Calu3 (cell line): ENCODE results near the gene PTPRC. TPM values are rescaled to one million over a fixed set of nuclear protein-coding genes. Genes with fewer than 3 reads are reported as not detected.

ENCODE experiments used
- BruUV-seq: library from RNA; stranded (reverse); fragments of 400-500 nt; replicated peaks from 2 replicates; lab custom pipeline; 2021; lab: Mats Ljungman, UMichigan
- CTCF ChIA-PET: fragments of 300-600 bp; sonication (Branson Sonifier 250); formaldehyde crosslinking; loops from one replicate; lab custom pipeline; 2022; ENCODE audit warnings: antibody characterized with exemption; lab: Charles Lee
- DNase-seq: peaks from one replicate; pipeline ENCODE4 v3.0.0; 2022
- H3K27ac Mint-ChIP-seq: one replicate; pipeline ENCODE4 v1.8.0; 2022; ENCODE audit warnings: mixed read lengths; ENCODE audit not compliant: unreplicated experiment
- H3K27me3 Mint-ChIP-seq: one replicate; pipeline ENCODE4 v1.8.0; 2022; ENCODE audit warnings: mixed read lengths; ENCODE audit not compliant: unreplicated experiment
- H3K36me3 Mint-ChIP-seq: one replicate; pipeline ENCODE4 v1.8.0; 2022; ENCODE audit warnings: mild to moderate bottlenecking, moderate library complexity, mixed read lengths; ENCODE audit not compliant: insufficient read depth, unreplicated experiment
- H3K4me1 Mint-ChIP-seq: one replicate; pipeline ENCODE4 v1.8.0; 2022; ENCODE audit warnings: mild to moderate bottlenecking, low read depth, mixed read lengths; ENCODE audit not compliant: unreplicated experiment
- H3K4me3 Mint-ChIP-seq: one replicate; pipeline ENCODE4 v1.8.0; 2022; ENCODE audit warnings: mild to moderate bottlenecking, low read depth, moderate library complexity, mixed read lengths; ENCODE audit not compliant: unreplicated experiment
- H3K9me3 Mint-ChIP-seq: one replicate; pipeline ENCODE4 v1.8.0; 2022; ENCODE audit warnings: low read depth, mixed read lengths; ENCODE audit not compliant: unreplicated experiment
- intact Hi-C: fragments of 100-400 bp; cut with micrococcal nuclease; formaldehyde crosslinking; loops from one replicate; pipeline ENCODE4 v1.10.0; 2022; ENCODE audit not compliant: unreplicated experiment
- total RNA-seq: library from RNA; stranded (reverse); gene quantifications from 2 replicates; pipeline ENCODE4 v1.2.3, GENCODE V29; 2022
- TF ChIP-seq, protein P1 (sequence below): fragments of 200-600 bp; IDR thresholded peaks from one replicate; pipeline ENCODE4 v1.8.0; 2022; ENCODE audit warnings: antibody characterized with exemption; ENCODE audit not compliant: unreplicated experiment

PTPRC gene
- total RNA-seq, 1 experiment from 2014 or later, result not detected

DNA sequence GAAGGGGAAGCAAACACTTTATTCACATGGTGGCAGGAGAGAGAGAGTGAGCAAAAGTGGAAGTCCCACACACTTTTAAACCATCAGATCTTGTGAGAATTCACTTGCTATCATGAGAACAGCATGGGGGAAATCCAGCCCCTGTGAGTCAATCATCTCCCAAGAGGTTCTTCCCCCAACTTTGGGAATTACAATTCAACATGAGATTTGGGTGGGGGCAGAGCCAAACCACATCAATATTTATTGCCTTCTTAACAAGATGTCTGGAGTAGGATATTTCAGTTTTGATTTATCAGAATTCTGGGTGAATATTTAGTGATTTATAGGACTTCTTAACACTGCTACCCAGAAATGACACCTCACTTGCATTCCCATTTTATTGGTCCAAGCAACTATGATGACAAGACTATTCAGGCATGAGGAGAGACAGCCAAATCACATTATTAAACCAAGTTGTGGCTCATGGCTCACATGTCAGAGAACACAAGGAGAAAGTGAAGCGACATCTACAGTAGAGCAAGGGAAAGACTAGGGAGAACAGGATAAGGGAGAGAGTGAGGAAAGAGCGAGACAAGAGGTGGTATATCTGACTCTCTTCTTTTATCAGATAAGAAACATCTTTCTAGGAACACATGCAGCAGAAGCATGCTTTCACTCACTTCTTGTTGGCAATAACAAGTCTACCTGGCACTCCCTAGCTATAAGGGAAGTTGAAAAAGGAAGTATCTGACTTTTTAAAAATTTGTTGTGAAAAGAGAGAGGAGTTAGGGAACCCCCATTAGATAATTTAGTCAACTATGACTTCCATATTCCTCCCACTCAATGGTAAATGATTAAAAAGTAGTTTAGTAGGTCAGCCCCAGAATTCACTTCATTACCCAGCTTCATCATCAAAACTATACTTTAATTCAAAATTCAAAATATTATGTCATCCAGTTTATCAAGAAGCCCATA, 36.6 kb upstream of the PTPRC start:
- BruUV-seq, result no TSS peak
- no peak for DNase-seq
- TF ChIP-seq, protein P1, sequence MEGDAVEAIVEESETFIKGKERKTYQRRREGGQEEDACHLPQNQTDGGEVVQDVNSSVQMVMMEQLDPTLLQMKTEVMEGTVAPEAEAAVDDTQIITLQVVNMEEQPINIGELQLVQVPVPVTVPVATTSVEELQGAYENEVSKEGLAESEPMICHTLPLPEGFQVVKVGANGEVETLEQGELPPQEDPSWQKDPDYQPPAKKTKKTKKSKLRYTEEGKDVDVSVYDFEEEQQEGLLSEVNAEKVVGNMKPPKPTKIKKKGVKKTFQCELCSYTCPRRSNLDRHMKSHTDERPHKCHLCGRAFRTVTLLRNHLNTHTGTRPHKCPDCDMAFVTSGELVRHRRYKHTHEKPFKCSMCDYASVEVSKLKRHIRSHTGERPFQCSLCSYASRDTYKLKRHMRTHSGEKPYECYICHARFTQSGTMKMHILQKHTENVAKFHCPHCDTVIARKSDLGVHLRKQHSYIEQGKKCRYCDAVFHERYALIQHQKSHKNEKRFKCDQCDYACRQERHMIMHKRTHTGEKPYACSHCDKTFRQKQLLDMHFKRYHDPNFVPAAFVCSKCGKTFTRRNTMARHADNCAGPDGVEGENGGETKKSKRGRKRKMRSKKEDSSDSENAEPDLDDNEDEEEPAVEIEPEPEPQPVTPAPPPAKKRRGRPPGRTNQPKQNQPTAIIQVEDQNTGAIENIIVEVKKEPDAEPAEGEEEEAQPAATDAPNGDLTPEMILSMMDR, result no peak
- Mint-ChIP-seq H3K4me3 (no peak overlapping the region), H3K27me3 (no peaks in the 10 kb centered on the region), H3K27ac (no peak overlapping the region), H3K36me3 (no peaks in the 10 kb centered on the region), H3K9me3 (peaks cover 7% of the 10 kb centered on the region), H3K4me1 (peaks cover 8% of the 10 kb centered on the region)
- CTCF ChIA-PET, result no interaction called here
- intact Hi-C loops, result no loop called here

DNA sequence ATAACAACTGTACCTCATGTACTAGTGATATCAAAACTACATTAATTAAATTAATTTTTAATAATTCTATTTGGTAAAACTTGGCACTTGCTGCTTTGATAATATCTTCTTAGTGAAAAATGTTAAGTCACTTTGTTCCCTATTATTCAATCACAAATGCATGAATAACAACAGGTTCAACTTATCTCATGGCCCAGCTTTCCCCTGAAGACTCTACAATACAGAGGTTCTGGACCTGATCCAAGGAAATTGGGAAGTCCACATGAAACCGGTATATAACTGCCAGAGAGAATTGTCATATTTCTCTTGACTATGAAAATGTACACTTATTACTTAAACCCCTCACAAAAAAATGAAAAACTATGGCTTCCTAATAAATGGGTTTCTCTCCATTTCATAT, 33.9 kb upstream of the PTPRC start:
- DNase-seq, result no peak
- CTCF ChIA-PET, result no interaction called here
- Mint-ChIP-seq H3K27me3 (no peaks in the 10 kb centered on the region), H3K36me3 (no peaks in the 10 kb centered on the region), H3K27ac (no peak overlapping the region), H3K4me3 (no peak overlapping the region), H3K4me1 (peaks cover 8% of the 10 kb centered on the region), H3K9me3 (peaks cover 10% of the 10 kb centered on the region)
- BruUV-seq, result no TSS peak
- intact Hi-C loops, result no loop called here
- TF ChIP-seq, protein P1, result no peak

DNA sequence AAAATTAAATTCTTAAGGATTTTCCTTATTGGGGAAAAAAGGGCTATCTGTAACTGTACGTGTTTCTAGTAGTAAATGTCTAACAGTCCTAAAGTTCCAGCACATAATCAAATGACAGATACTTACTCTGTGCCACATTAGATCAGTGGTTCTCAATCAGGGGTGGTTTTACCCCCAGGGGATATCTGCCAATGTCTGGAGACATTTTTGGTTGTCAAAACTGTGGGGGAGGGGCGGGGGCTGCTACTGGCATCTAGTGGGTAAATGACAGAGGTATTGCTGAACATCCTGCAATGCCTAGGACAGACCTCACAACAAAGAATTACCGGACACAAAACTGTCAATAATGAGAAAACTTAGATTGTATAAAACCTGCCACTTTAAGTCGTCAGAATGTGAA, 33.4 kb upstream of the PTPRC start:
- Mint-ChIP-seq H3K4me3 (no peak overlapping the region), H3K36me3 (no peaks in the 10 kb centered on the region), H3K9me3 (peaks cover 10% of the 10 kb centered on the region), H3K4me1 (peaks cover 8% of the 10 kb centered on the region), H3K27me3 (no peaks in the 10 kb centered on the region), H3K27ac (no peak overlapping the region)
- CTCF ChIA-PET, result interaction anchor here (0.8 kb wide), 1 partner anchor 11 kb away, joined by 3 read pairs; no protein-coding TSS in a partner anchor
- no peak for DNase-seq
- intact Hi-C loops, result no loop called here
- no TSS peak for BruUV-seq
- TF ChIP-seq, protein P1, result no peak

GRCh38 chr1:198606020-198606438, 32.8 kb upstream of the PTPRC start:
- Mint-ChIP-seq H3K9me3 (peaks cover 6% of the 10 kb centered on the region), H3K4me3 (no peak overlapping the region), H3K27ac (no peak overlapping the region), H3K27me3 (no peaks in the 10 kb centered on the region), H3K36me3 (no peaks in the 10 kb centered on the region), H3K4me1 (peaks cover 8% of the 10 kb centered on the region)
- no peak for DNase-seq
- BruUV-seq, result no TSS peak
- TF ChIP-seq, protein P1, result no peak
- CTCF ChIA-PET, result interaction anchor here (0.8 to 0.9 kb wide), 2 partner anchors 11 to 31 kb away, joined by 3 to 5 read pairs; no protein-coding TSS in a partner anchor
- intact Hi-C loops, result no loop called here
